CD4-positive, alpha-beta memory T cell (primary cell): ENCODE data around the gene NKX6-2. TPM values are rescaled to one million over a fixed set of nuclear protein-coding genes. Genes with fewer than 3 reads are reported as not detected.
A peak's percentile ranks its signal among the peaks of the same experiment; 100 is the strongest.

Experiments
- CTCF ChIA-PET: fragments of 350-600 bp; sonication (Branson Sonifier 250); formaldehyde crosslinking; loops from one replicate; lab custom pipeline; 2021; ENCODE audit warnings: inconsistent platforms; ENCODE audit not compliant: partially characterized antibody; lab: Charles Lee
- POLR2A ChIA-PET: fragments of 350-600 bp; sonication (Branson Sonifier 250); formaldehyde crosslinking; loops from one replicate; lab custom pipeline; 2021; ENCODE audit not compliant: partially characterized antibody; lab: Charles Lee
- DNase-seq, 5 donors: peaks; one replicate each; pipeline versions ENCODE4 v3.0.0 to v3.0.0-alpha.2; 2020 to 2022; ENCODE audit warnings: mixed read lengths in 1 of 5
- H3K27ac ChIP-seq: one replicate; pipeline ENCODE4 v1.7.0; 2013; ENCODE audit warnings: low read depth, low read length
- H3K27me3 ChIP-seq: 2 replicates; pipeline ENCODE4 v1.7.0; 2013; ENCODE audit warnings: mild to moderate bottlenecking, low read length, moderate library complexity; ENCODE audit not compliant: insufficient read depth
- H3K36me3 ChIP-seq: 2 replicates; pipeline ENCODE4 v1.7.0; 2013; ENCODE audit warnings: mild to moderate bottlenecking, low read length, moderate library complexity; ENCODE audit not compliant: insufficient read depth
- H3K4me1 ChIP-seq: 2 replicates; pipeline ENCODE4 v1.7.0; 2013; ENCODE audit warnings: mild to moderate bottlenecking, low read length, moderate library complexity; ENCODE audit not compliant: insufficient read depth
- H3K4me3 ChIP-seq, 2 donors: one replicate each; pipeline ENCODE4 v1.7.0; 2013; ENCODE audit warnings: low read length in 2 of 2, mild to moderate bottlenecking in 1 of 2
- H3K9me3 ChIP-seq, 2 donors: one replicate each; pipeline ENCODE4 v1.7.0; 2013; ENCODE audit warnings: low read length in 2 of 2, control low read depth in 1 of 2; ENCODE audit not compliant: control insufficient read depth in 1 of 2
- H3K27ac Mint-ChIP-seq, 7 donors: one replicate each; pipeline ENCODE4 v1.8.0; 2020 to 2021; ENCODE audit warnings: mixed read lengths in 7 of 7, mild to moderate bottlenecking in 6 of 7, inconsistent platforms in 3 of 7, moderate library complexity in 3 of 7
- H3K27me3 Mint-ChIP-seq, 2 donors: one replicate each; pipeline ENCODE4 v1.8.0; 2020 to 2021; ENCODE audit warnings: mixed read lengths in 2 of 2
- H3K36me3 Mint-ChIP-seq, 2 donors: one replicate each; pipeline ENCODE4 v1.8.0; 2020 to 2021; ENCODE audit warnings: mixed read lengths in 2 of 2, inconsistent platforms in 1 of 2, mild to moderate bottlenecking in 1 of 2
- H3K4me1 Mint-ChIP-seq, 4 donors: one replicate each; pipeline ENCODE4 v1.8.0; 2020 to 2021; ENCODE audit warnings: mixed read lengths in 4 of 4, mild to moderate bottlenecking in 1 of 4
- H3K4me3 Mint-ChIP-seq, 8 donors: one replicate each; pipeline ENCODE4 v1.8.0; 2020 to 2021; ENCODE audit warnings: mixed read lengths in 8 of 8, mild to moderate bottlenecking in 7 of 8, moderate library complexity in 6 of 8, inconsistent platforms in 3 of 8
- H3K9me3 Mint-ChIP-seq, 8 donors: one replicate each; pipeline ENCODE4 v1.8.0; 2020 to 2021; ENCODE audit warnings: mixed read lengths in 8 of 8, mild to moderate bottlenecking in 5 of 8, inconsistent platforms in 3 of 8, moderate library complexity in 1 of 8
- intact Hi-C: fragments of 100-400 bp; cut with micrococcal nuclease; formaldehyde crosslinking; loops from one replicate; pipeline ENCODE4 v1.15.1; 2023
- polyA plus RNA-seq, 2 donors: library from polyadenylated mRNA; unstranded; fragments of 300-500 nt; fragmentation: Illumina TruSeq; gene quantifications; one replicate each; pipeline ENCODE4 v1.2.3, GENCODE V29; 2021
- total RNA-seq, 2 experiments: library from RNA; stranded (reverse); gene quantifications; one replicate each; pipeline ENCODE4 v1.2.3, GENCODE V29; 2021

NKX6-2 gene
- total and polyA plus RNA-seq, 4 experiments from 2014 or later: 0.65 TPM; not detected in 3

GRCh38 chr10:132806110-132806509 lies 20.2 kb upstream of the NKX6-2 start:
- no peak overlapping the region for H3K27ac ChIP-seq
- no peaks in the 10 kb centered on the region for H3K9me3 Mint-ChIP-seq
- no peaks in the 10 kb centered on the region for H3K27me3 ChIP-seq
- CTCF ChIA-PET: no interaction called here
- no peaks in the 10 kb centered on the region for H3K36me3 Mint-ChIP-seq
- no peaks in the 10 kb centered on the region for H3K36me3 ChIP-seq
- intact Hi-C loops: no loop called here
- no peak overlapping the region for H3K27ac Mint-ChIP-seq
- POLR2A ChIA-PET: no interaction called here
- H3K4me1 Mint-ChIP-seq: peaks cover 0 to 2% (median 0%) of the 10 kb centered on the region in 4 donors
- no peak overlapping the region for H3K4me3 Mint-ChIP-seq
- DNase-seq: no peak
- H3K9me3 ChIP-seq: no peaks in the 10 kb centered on the region
- peaks cover 0 to 2% of the 10 kb centered on the region in 2 donors for H3K27me3 Mint-ChIP-seq
- H3K4me3 ChIP-seq: no peak overlapping the region
- no peaks in the 10 kb centered on the region for H3K4me1 ChIP-seq

GRCh38 chr10:132805599-132805998 lies 19.7 kb upstream of the NKX6-2 start:
- no peaks in the 10 kb centered on the region for H3K36me3 ChIP-seq
- no peaks in the 10 kb centered on the region for H3K9me3 ChIP-seq
- no peaks in the 10 kb centered on the region for H3K36me3 Mint-ChIP-seq
- H3K27ac ChIP-seq: no peak overlapping the region
- no peak for DNase-seq
- intact Hi-C loops: no loop called here
- H3K4me3 Mint-ChIP-seq: no peak overlapping the region
- ChIA-PET CTCF (no interaction called here), POLR2A (no interaction called here)
- H3K4me1 ChIP-seq: no peaks in the 10 kb centered on the region
- H3K27me3 ChIP-seq: no peaks in the 10 kb centered on the region
- H3K27ac Mint-ChIP-seq: peak overlapping the region in 1 of 7 donors; percentile 22
- H3K4me3 ChIP-seq: no peak overlapping the region
- peaks cover 0 to under 1% (median 0%) of the 10 kb centered on the region in 8 donors for H3K9me3 Mint-ChIP-seq
- H3K4me1 Mint-ChIP-seq: peaks cover 0 to 2% (median 0%) of the 10 kb centered on the region in 4 donors
- peaks cover 0 to 2% of the 10 kb centered on the region in 2 donors for H3K27me3 Mint-ChIP-seq

DNA sequence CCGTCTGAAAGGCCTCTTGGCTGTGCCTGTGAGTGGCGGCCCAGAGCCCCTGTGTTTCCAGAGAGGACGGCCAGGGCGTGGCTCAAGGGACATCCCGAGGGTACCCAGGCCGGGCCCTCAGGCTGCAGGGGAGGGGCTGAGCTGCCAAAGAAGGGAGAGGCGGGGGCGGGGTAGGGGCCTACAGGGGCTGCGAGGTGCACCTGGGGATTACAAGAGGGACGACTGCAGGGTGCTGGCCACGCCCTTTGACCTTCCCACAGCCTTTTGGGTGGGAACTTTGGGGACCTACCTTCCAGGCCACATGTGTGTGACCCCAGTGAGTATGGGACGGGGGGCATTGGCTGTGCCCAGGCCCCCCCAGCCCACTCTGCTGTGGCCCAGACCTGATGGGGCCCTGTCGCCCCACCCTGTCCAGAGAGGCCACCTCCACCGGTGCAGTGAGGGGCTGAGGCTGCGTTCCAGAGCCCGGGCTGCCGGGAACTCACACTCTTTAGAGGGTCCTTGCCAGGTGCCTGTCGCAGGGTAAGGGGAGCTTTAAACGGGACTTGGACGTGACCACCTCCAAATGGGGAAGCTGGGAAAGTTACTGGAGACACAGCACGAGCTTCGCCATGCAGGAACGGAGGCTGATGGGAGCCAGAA lies 19.0 kb upstream of the NKX6-2 start:
- no peak overlapping the region for H3K27ac ChIP-seq
- peaks cover 0 to 2% of the 10 kb centered on the region in 2 donors for H3K27me3 Mint-ChIP-seq
- H3K9me3 ChIP-seq: no peaks in the 10 kb centered on the region
- intact Hi-C loops: no loop called here
- H3K36me3 ChIP-seq: no peaks in the 10 kb centered on the region
- H3K4me1 ChIP-seq: no peaks in the 10 kb centered on the region
- H3K4me1 Mint-ChIP-seq: peaks cover 0 to 2% (median 0%) of the 10 kb centered on the region in 4 donors
- no peak for DNase-seq
- no peaks in the 10 kb centered on the region for H3K27me3 ChIP-seq
- H3K27ac Mint-ChIP-seq: peak overlapping the region in 1 of 7 donors; percentile 22
- no peak overlapping the region for H3K4me3 Mint-ChIP-seq
- ChIA-PET POLR2A (no interaction called here), CTCF (no interaction called here)
- no peaks in the 10 kb centered on the region for H3K36me3 Mint-ChIP-seq
- H3K9me3 Mint-ChIP-seq: peaks cover 0 to 2% (median 0%) of the 10 kb centered on the region in 8 donors
- no peak overlapping the region for H3K4me3 ChIP-seq

GRCh38 chr10:132804287-132804686 lies 18.3 kb upstream of the NKX6-2 start:
- H3K36me3 Mint-ChIP-seq: no peaks in the 10 kb centered on the region
- Histone ChIP-seq H3K27ac (no peak overlapping the region), H3K36me3 (no peaks in the 10 kb centered on the region), H3K4me1 (no peaks in the 10 kb centered on the region), H3K9me3 (no peaks in the 10 kb centered on the region), H3K27me3 (no peaks in the 10 kb centered on the region), H3K4me3 (no peak overlapping the region)
- peaks cover 0 to 2% (median 0%) of the 10 kb centered on the region in 4 donors for H3K4me1 Mint-ChIP-seq
- peaks cover 0 to 2% of the 10 kb centered on the region in 2 donors for H3K27me3 Mint-ChIP-seq
- H3K27ac Mint-ChIP-seq: no peak overlapping the region
- intact Hi-C loops: no loop called here
- ChIA-PET POLR2A (no interaction called here), CTCF (no interaction called here)
- no peak for DNase-seq
- H3K9me3 Mint-ChIP-seq: peaks cover 0 to 2% (median 0%) of the 10 kb centered on the region in 8 donors
- H3K4me3 Mint-ChIP-seq: no peak overlapping the region

GRCh38 chr10:132803416-132804210 lies 17.7 kb upstream of the NKX6-2 start:
- Mint-ChIP-seq H3K36me3 (no peaks in the 10 kb centered on the region), H3K27ac (no peak overlapping the region), H3K9me3 (peaks cover 0 to 2% (median 0%) of the 10 kb centered on the region in 8 donors), H3K4me1 (peaks cover 0 to 2% (median 0%) of the 10 kb centered on the region in 4 donors), H3K4me3 (no peak overlapping the region), H3K27me3 (peaks cover 0 to 2% of the 10 kb centered on the region in 2 donors)
- Histone ChIP-seq H3K27ac (no peak overlapping the region), H3K9me3 (no peaks in the 10 kb centered on the region), H3K36me3 (no peaks in the 10 kb centered on the region), H3K4me1 (no peaks in the 10 kb centered on the region), H3K4me3 (no peak overlapping the region), H3K27me3 (no peaks in the 10 kb centered on the region)
- intact Hi-C loops: no loop called here
- DNase-seq: no peak
- ChIA-PET CTCF (no interaction called here), POLR2A (no interaction called here)

- no peak for DNase-seq
- Mint-ChIP-seq H3K4me1 (peaks cover 0 to 2% (median 0%) of the 10 kb centered on the region in 4 donors), H3K4me3 (no peak overlapping the region), H3K9me3 (peaks cover 0 to 2% (median 0%) of the 10 kb centered on the region in 8 donors), H3K36me3 (no peaks in the 10 kb centered on the region), H3K27ac (no peak overlapping the region), H3K27me3 (peaks cover 0 to 2% of the 10 kb centered on the region in 2 donors)
- Histone ChIP-seq H3K4me1 (no peaks in the 10 kb centered on the region), H3K27ac (no peak overlapping the region), H3K9me3 (no peaks in the 10 kb centered on the region), H3K4me3 (no peak overlapping the region), H3K36me3 (no peaks in the 10 kb centered on the region), H3K27me3 (no peaks in the 10 kb centered on the region)
- CTCF ChIA-PET: no interaction called here
- POLR2A ChIA-PET: no interaction called here
- intact Hi-C loops: no loop called here
These were observed 16.9 kb upstream of the NKX6-2 start for GRCh38 chr10:132802694-132803320.

DNA sequence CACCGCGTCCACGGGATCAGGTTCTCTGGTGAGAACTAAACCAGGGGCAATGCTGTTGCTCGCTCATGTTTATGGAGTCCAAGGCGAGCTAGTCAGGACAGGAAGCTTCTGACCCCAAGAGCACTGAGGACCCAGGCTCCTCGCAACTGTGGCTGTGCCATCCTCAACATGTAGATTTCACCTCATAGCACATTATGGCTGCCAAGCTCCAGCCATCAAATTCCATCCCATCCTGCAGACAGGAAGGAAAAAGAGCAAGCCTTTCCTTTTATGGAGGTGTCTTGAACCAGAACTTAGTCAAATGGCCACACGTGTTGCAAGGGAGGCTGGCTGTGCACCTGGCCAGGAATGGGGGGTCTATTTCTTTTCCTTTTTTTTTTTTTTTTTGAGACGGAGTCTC lies 16.1 kb upstream of the NKX6-2 start:
- intact Hi-C loops: no loop called here
- Mint-ChIP-seq H3K9me3 (peaks cover 0 to 2% (median 0%) of the 10 kb centered on the region in 8 donors), H3K36me3 (no peaks in the 10 kb centered on the region), H3K4me1 (peaks cover 0 to 2% (median 0%) of the 10 kb centered on the region in 4 donors), H3K27me3 (peaks cover 0 to 2% of the 10 kb centered on the region in 2 donors), H3K4me3 (no peak overlapping the region), H3K27ac (no peak overlapping the region)
- POLR2A ChIA-PET: no interaction called here
- H3K27ac ChIP-seq: no peak overlapping the region
- no peaks in the 10 kb centered on the region for H3K9me3 ChIP-seq
- DNase-seq: no peak
- H3K4me1 ChIP-seq: no peaks in the 10 kb centered on the region
- H3K27me3 ChIP-seq: no peaks in the 10 kb centered on the region
- CTCF ChIA-PET: no interaction called here
- no peak overlapping the region for H3K4me3 ChIP-seq
- no peaks in the 10 kb centered on the region for H3K36me3 ChIP-seq
